Lower leg skin (tissue), 3 donors: ENCODE data around the gene DCX.

ENCODE experiments used
- POLR2A ChIP-seq, 2 donors: fragments of 450-650 bp; IDR thresholded peaks; one replicate each; pipeline ENCODE4 v1.6.1; 2016 to 2017; ENCODE audit warnings: antibody characterized with exemption in 2 of 2, mild to moderate bottlenecking in 1 of 2, moderate library complexity in 1 of 2
- TF ChIP-seq, protein P1 (sequence below), 3 donors: fragments of 450-650 bp; IDR thresholded peaks; one replicate each; pipeline ENCODE4 v1.5.1; 2016; ENCODE audit warnings: antibody characterized with exemption in 3 of 3, mild to moderate bottlenecking in 3 of 3, moderate library complexity in 2 of 3

GRCh38 chrX:111435469-111435868 lies 23.5 kb upstream of the DCX start:
- TF ChIP-seq POLR2A (IDR thresholded peaks at IDR 0.05) = no peak
- TF ChIP-seq, protein P1, sequence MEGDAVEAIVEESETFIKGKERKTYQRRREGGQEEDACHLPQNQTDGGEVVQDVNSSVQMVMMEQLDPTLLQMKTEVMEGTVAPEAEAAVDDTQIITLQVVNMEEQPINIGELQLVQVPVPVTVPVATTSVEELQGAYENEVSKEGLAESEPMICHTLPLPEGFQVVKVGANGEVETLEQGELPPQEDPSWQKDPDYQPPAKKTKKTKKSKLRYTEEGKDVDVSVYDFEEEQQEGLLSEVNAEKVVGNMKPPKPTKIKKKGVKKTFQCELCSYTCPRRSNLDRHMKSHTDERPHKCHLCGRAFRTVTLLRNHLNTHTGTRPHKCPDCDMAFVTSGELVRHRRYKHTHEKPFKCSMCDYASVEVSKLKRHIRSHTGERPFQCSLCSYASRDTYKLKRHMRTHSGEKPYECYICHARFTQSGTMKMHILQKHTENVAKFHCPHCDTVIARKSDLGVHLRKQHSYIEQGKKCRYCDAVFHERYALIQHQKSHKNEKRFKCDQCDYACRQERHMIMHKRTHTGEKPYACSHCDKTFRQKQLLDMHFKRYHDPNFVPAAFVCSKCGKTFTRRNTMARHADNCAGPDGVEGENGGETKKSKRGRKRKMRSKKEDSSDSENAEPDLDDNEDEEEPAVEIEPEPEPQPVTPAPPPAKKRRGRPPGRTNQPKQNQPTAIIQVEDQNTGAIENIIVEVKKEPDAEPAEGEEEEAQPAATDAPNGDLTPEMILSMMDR (IDR thresholded peaks at IDR 0.05) = no peak
